Endothelial cell (in vitro differentiated cells): ENCODE data around the gene ATP5MC3. TPM values are rescaled to one million over a fixed set of nuclear protein-coding genes. Genes with fewer than 3 reads are reported as not detected.
A peak's percentile ranks its signal among the peaks of the same experiment; 100 is the strongest.

Experiments
- DNase-seq: peaks from one replicate; pipeline ENCODE4 v3.0.0; 2021; ENCODE audit warnings: low spot score
- H3K27ac Mint-ChIP-seq: one replicate; pipeline ENCODE4 v1.8.0; 2021; ENCODE audit warnings: mixed read lengths, inconsistent platforms; ENCODE audit not compliant: unreplicated experiment
- H3K27me3 Mint-ChIP-seq: one replicate; pipeline ENCODE4 v1.8.0; 2021; ENCODE audit warnings: mild to moderate bottlenecking, moderate library complexity, mixed read lengths, inconsistent platforms; ENCODE audit not compliant: unreplicated experiment
- H3K36me3 Mint-ChIP-seq: one replicate; pipeline ENCODE4 v1.8.0; 2021; ENCODE audit warnings: mild to moderate bottlenecking, low read depth, mixed read lengths, inconsistent platforms; ENCODE audit not compliant: unreplicated experiment
- H3K4me1 Mint-ChIP-seq: one replicate; pipeline ENCODE4 v1.8.0; 2021; ENCODE audit warnings: mild to moderate bottlenecking, mixed read lengths, inconsistent platforms; ENCODE audit not compliant: unreplicated experiment
- H3K4me3 Mint-ChIP-seq: one replicate; pipeline ENCODE4 v1.8.0; 2021; ENCODE audit warnings: mild to moderate bottlenecking, mixed read lengths, inconsistent platforms; ENCODE audit not compliant: unreplicated experiment
- H3K9me3 Mint-ChIP-seq: one replicate; pipeline ENCODE4 v1.8.0; 2021; ENCODE audit warnings: mixed read lengths, inconsistent platforms; ENCODE audit not compliant: unreplicated experiment
- CTCF ChIP-seq: fragments of 200-600 bp; sonication (generic); IDR thresholded peaks from one replicate; pipeline ENCODE4 v1.5.0; 2021; ENCODE audit warnings: antibody characterized with exemption; ENCODE audit not compliant: unreplicated experiment
- total RNA-seq: library from RNA; stranded (reverse); fragmentation: NEBNext Ultra II Directional; extraction: Animal tissue kit (Norgen Biotek cat#: 25700); gene quantifications from one replicate; pipeline ENCODE4 v1.2.1, GENCODE V29; 2021; ENCODE audit not compliant: unreplicated experiment

Gene ATP5MC3
- total RNA-seq, 1 donor from 2014 or later = 207 TPM

- DNase-seq = no peak
- H3K4me3 Mint-ChIP-seq = no peak overlapping the region
- peaks cover 2% of the 10 kb centered on the region for H3K4me1 Mint-ChIP-seq
- H3K9me3 Mint-ChIP-seq = no peaks in the 10 kb centered on the region
- no peaks in the 10 kb centered on the region for H3K36me3 Mint-ChIP-seq
- TF ChIP-seq CTCF = no peak
- no peak overlapping the region for H3K27ac Mint-ChIP-seq
- peaks cover 7% of the 10 kb centered on the region for H3K27me3 Mint-ChIP-seq
These were observed 12.3 kb downstream of the ATP5MC3 start for GRCh38 chr2:175169191-175169590.

- Mint-ChIP-seq H3K9me3 (no peaks in the 10 kb centered on the region), H3K4me1 (peaks cover 2% of the 10 kb centered on the region), H3K27me3 (peaks cover 7% of the 10 kb centered on the region), H3K4me3 (peak overlapping the region; percentile 100), H3K27ac (peak overlapping the region; percentile 100), H3K36me3 (no peaks in the 10 kb centered on the region)
- no peak for TF ChIP-seq CTCF
- no peak for DNase-seq
These were observed 13.0 kb downstream of the ATP5MC3 start for GRCh38 chr2:175168564-175168945.

- TF ChIP-seq CTCF = no peak
- peak within 1 kb of the TSS; percentile 100 for H3K27ac Mint-ChIP-seq
- peak; percentile 96 for DNase-seq
- H3K4me1 Mint-ChIP-seq = peaks cover 2% of the 10 kb centered on the region
- no peaks in the 10 kb centered on the region for H3K36me3 Mint-ChIP-seq
- H3K9me3 Mint-ChIP-seq = no peaks in the 10 kb centered on the region
- peaks cover 7% of the 10 kb centered on the region for H3K27me3 Mint-ChIP-seq
- H3K4me3 Mint-ChIP-seq = peak within 1 kb of the TSS; percentile 100
These were observed 13.5 kb downstream of the ATP5MC3 start, which contains the start of gene ATF2 for GRCh38 chr2:175167792-175168563. Gene ATF2 (minus strand): TSS chr2:175168203. CDS start chr2:175136443, 31,760 bp downstream.

DNA sequence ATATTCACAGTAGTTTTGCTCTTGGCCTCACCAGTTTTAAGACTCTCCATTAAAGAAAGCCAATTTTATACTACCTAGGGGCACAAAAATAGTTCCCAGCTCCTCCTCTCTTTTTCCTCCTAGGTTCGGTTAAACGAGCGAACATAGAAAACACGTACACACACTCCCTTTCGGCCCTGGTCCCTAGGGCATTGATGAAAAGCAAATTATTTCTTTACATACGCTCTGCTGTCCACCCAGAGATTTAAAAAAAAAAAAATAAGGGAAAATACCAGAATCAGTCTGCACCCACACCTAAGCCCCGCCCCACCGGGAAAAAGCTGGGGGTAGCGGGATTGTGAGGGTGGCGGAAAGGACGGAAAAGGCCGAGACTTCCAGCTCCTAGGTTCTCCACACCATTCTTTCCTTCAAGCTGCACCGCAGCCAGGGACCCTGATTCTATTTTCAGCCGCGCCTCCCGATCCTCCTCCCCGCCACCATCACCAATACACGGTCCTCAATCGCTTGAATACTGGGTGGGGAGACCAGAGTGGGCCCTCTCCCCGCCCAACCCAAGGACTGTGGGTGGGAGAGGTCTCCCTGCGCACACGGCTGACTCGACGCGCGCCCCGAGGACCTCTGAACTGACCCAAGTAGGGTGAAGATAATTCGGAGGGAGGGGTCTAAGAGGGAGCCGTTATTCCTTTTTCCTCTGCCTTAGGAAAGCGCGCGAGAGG, 14.3 kb downstream of the ATP5MC3 start:
- Mint-ChIP-seq H3K4me3 (peak overlapping the region; percentile 100), H3K27ac (peak overlapping the region; percentile 100), H3K4me1 (peaks cover 2% of the 10 kb centered on the region), H3K36me3 (no peaks in the 10 kb centered on the region), H3K27me3 (peaks cover 7% of the 10 kb centered on the region), H3K9me3 (no peaks in the 10 kb centered on the region)
- peak; percentile 59 for DNase-seq
- TF ChIP-seq CTCF = no peak
